Right cardiac atrium (tissue), 5 donors: Measurements from ENCODE around the gene PCDHB8. TPM values are rescaled to one million over a fixed set of nuclear protein-coding genes. Genes with fewer than 3 reads are reported as not detected.
"Not testable (repeated sequence)": the region's sequence is repeated elsewhere in the genome, so short reads cannot be mapped to it uniquely, and the experiment has no call there.

ENCODE experiments used
- ATAC-seq, 2 donors: fragments of 200-7000 bp; cut with Tn5 transposase; one replicate each; pipeline versions ENCODE4 v1.8.0 to v1.9.1; 2020; ENCODE audit warnings: moderate library complexity in 2 of 2, mild to moderate bottlenecking in 1 of 2
- DNase-seq, 3 donors: peaks; one replicate each; pipeline ENCODE4 v3.0.0-alpha.2; 2020
- H3K27ac ChIP-seq: one replicate; pipeline ENCODE4 v1.5.1; 2013; ENCODE audit warnings: mild to moderate bottlenecking, low read length, control low read depth, moderate library complexity
- H3K27me3 ChIP-seq: one replicate; pipeline ENCODE4 v1.6.1; 2013; ENCODE audit not compliant: control insufficient read depth, insufficient read depth
- H3K4me1 ChIP-seq: one replicate; pipeline ENCODE4 v1.6.1; 2013; ENCODE audit warnings: low read length; ENCODE audit not compliant: control insufficient read depth, insufficient read depth
- H3K4me3 ChIP-seq: one replicate; pipeline ENCODE4 v1.5.1; 2013; ENCODE audit warnings: low read length, control low read depth
- H3K9me3 ChIP-seq: one replicate; pipeline ENCODE4 v1.6.1; 2013; ENCODE audit warnings: low read length; ENCODE audit not compliant: control insufficient read depth
- WGBS: extraction: QIAGEN DNeasy Blood & Tissue Kit; methylation state at CpG from one replicate; pipeline ENCODE4 v1.1.7; 2013; 5-methylcytosine and 5-hydroxymethylcytosine counted together
- intact Hi-C, 4 donors: fragments of 100-400 bp; cut with DNase I; formaldehyde crosslinking; loops; one replicate each; pipeline versions ENCODE4 v1.11.0 to v1.14.0; 2022 to 2023
- polyA plus RNA-seq: library from polyadenylated mRNA; stranded (reverse); fragments of 200-250 nt; gene quantifications from one replicate; pipeline ENCODE4 v1.2.3, GENCODE V29; 2013
- total RNA-seq, 4 donors: library from RNA; stranded (reverse); fragmentation: NEBNext Ultra II Directional; extraction: Animal tissue kit (Norgen Biotek cat#: 25700); gene quantifications; one replicate each; pipeline ENCODE4 v1.2.1, GENCODE V29; 2021
- donor health status: healthy with polysubstance abuse.
- donor health status: DM: no; HTN: yes; CAD: no.
- donor health status: DM: no; HTN: no; CAD: no.
- donor health status: DM: no; HTN: yes; CAD: no; lungs with severe emphysema.
- donor health status: DM: yes; HTN: yes; CAD: no.

PCDHB8 gene
- total and polyA plus RNA-seq, 5 donors, result 0.84 to 5.2 (median 2.4) TPM

- 34% methylated on average over 43 of the region's 69 CpGs for WGBS
- H3K4me3 ChIP-seq, H3K27me3 ChIP-seq, ATAC-seq, H3K4me1 ChIP-seq, DNase-seq, intact Hi-C loops, H3K27ac ChIP-seq: not testable (repeated sequence)
- peaks cover 17% of the 10 kb centered on the region for H3K9me3 ChIP-seq
Measured at GRCh38 chr5:141184117-141184855, 6.7 kb downstream of the PCDHB8 start.

GRCh38 chr5:141186897-141187512, 9.4 kb downstream of the PCDHB8 start, which contains the start of gene PCDHB9:
PCDHB9 (plus strand) TSS chr5:141187161; CDS start chr5:141187319, 158 bp downstream.
- no peaks in the 10 kb centered on the region for H3K27me3 ChIP-seq
- peaks cover 17% of the 10 kb centered on the region for H3K9me3 ChIP-seq

GRCh38 chr5:141188682-141189081, 11.1 kb downstream of the PCDHB8 start:
- DNase-seq, H3K4me3 ChIP-seq, H3K4me1 ChIP-seq, intact Hi-C loops, H3K27me3 ChIP-seq, H3K27ac ChIP-seq, ATAC-seq: not testable (repeated sequence)
- 25% methylated on average over 32 of the region's 37 CpGs for WGBS
- peaks cover 10% of the 10 kb centered on the region for H3K9me3 ChIP-seq

More at GRCh38 chr5:141186897-141187512, 9.4 kb downstream of the PCDHB8 start, which contains the start of gene PCDHB9:
- H3K4me3 ChIP-seq, result peak within 1 kb of the TSS; percentile 6
- no peaks in the 10 kb centered on the region for H3K4me1 ChIP-seq
- H3K27ac ChIP-seq, result no peak within 1 kb of the TSS
- WGBS, result 16% methylated on average over 9 of the region's 9 CpGs
- DNase-seq (no peak), ATAC-seq (no peak)
- intact Hi-C loops, result no loop called here

- WGBS, result 28% methylated on average over 30 of the region's 35 CpGs
- H3K27me3 ChIP-seq, H3K27ac ChIP-seq, DNase-seq, ATAC-seq, intact Hi-C loops, H3K4me3 ChIP-seq, H3K4me1 ChIP-seq: not testable (repeated sequence)
- H3K9me3 ChIP-seq, result peaks cover 10% of the 10 kb centered on the region
Measured at GRCh38 chr5:141189131-141189530, 11.5 kb downstream of the PCDHB8 start.

GRCh38 chr5:141192110-141192725, 14.6 kb downstream of the PCDHB8 start, which contains the start of gene PCDHB10:
PCDHB10 (plus strand) TSS chr5:141192353; CDS start chr5:141192553, 200 bp downstream.
- ATAC-seq (no peak), DNase-seq (no peak)
- 5% methylated on average over 10 of the region's 10 CpGs for WGBS
- Histone ChIP-seq H3K27ac (no peak within 1 kb of the TSS), H3K27me3 (no peaks in the 10 kb centered on the region), H3K9me3 (peaks cover 5% of the 10 kb centered on the region), H3K4me1 (no peaks in the 10 kb centered on the region), H3K4me3 (no peak within 1 kb of the TSS)
- intact Hi-C loops, result no loop called here

- H3K9me3 ChIP-seq, H3K4me3 ChIP-seq, ATAC-seq, DNase-seq, H3K27ac ChIP-seq, H3K4me1 ChIP-seq, intact Hi-C loops, H3K27me3 ChIP-seq: not testable (repeated sequence)
- 24% methylated on average over 25 of the region's 37 CpGs for WGBS
Measured at GRCh38 chr5:141194332-141194731, 16.7 kb downstream of the PCDHB8 start.

GRCh38 chr5:141196363-141196762, 18.8 kb downstream of the PCDHB8 start:
- Histone ChIP-seq H3K9me3 (peaks cover 3% of the 10 kb centered on the region), H3K4me1 (no peaks in the 10 kb centered on the region), H3K27ac (no peak overlapping the region), H3K27me3 (no peaks in the 10 kb centered on the region), H3K4me3 (peak overlapping the region; percentile 20)
- intact Hi-C loops, result no loop called here
- ATAC-seq (no peak), DNase-seq (no peak)
- 27% methylated on average over 3 of the region's 3 CpGs for WGBS

GRCh38 chr5:141199359-141200235, 22.0 kb downstream of the PCDHB8 start, which contains the start of gene PCDHB11:
PCDHB11 (plus strand) TSS chr5:141199627; CDS start chr5:141199775, 148 bp downstream.
- Histone ChIP-seq H3K27ac (no peak within 1 kb of the TSS), H3K9me3 (no peaks in the 10 kb centered on the region), H3K4me1 (no peaks in the 10 kb centered on the region), H3K4me3 (no peak within 1 kb of the TSS), H3K27me3 (no peaks in the 10 kb centered on the region)
- 34% methylated on average over 21 of the region's 21 CpGs for WGBS
- intact Hi-C loops, result loop anchor here in 2 of 4 donors (10.0 kb wide), 1 partner anchor 365 kb away; no protein-coding TSS in a partner anchor
- no peak for ATAC-seq
- no peak for DNase-seq

- WGBS, result 30% methylated on average over 27 of the region's 38 CpGs
- DNase-seq, H3K27ac ChIP-seq, H3K9me3 ChIP-seq, H3K4me3 ChIP-seq, H3K4me1 ChIP-seq, H3K27me3 ChIP-seq, ATAC-seq: not testable (repeated sequence)
- intact Hi-C loops, result loop anchor here in 2 of 4 donors (10.0 kb wide), 1 partner anchor 364 kb away; no protein-coding TSS in a partner anchor
Measured at GRCh38 chr5:141201126-141201525, 23.5 kb downstream of the PCDHB8 start.

GRCh38 chr5:141201646-141202045, 24.1 kb downstream of the PCDHB8 start:
- intact Hi-C loops, result loop anchor here in 2 of 4 donors (10.0 kb wide), 1 partner anchor 363 kb away; no protein-coding TSS in a partner anchor
- not testable (repeated sequence) for ATAC-seq

More at GRCh38 chr5:141201646-141202045, 24.1 kb downstream of the PCDHB8 start:
- H3K27me3 ChIP-seq, DNase-seq, H3K4me3 ChIP-seq, H3K27ac ChIP-seq, H3K9me3 ChIP-seq, H3K4me1 ChIP-seq: not testable (repeated sequence)
- 25% methylated on average over 32 of the region's 35 CpGs for WGBS
